ENCODE measurements around the gene GNS.
A peak's percentile ranks its signal among the peaks of the same experiment; 100 is the strongest.

GNS gene

DNA sequence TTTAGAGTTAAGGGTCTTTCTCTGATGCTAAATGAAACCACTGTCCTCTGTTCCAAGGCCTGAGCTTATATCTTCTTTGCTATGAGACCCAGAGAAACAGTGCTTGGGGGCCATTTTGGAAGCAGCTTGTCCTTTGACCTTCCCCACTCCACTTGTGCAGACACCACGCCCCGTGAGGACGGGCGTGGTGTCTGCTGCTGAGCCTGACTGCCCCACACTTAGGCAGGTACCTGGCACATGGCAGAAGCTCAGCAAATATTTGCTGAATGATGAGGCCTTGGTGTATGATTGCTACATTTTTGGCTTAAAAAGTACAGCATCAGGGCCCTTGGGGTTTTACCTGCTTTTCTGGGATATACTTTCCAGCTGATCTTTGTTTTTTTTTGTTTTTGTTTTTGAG, 79.0 kb downstream of the GNS start:
- DNase-seq, result no peak
- ChIA-PET POLR2A (no interaction called here), CTCF (interaction anchor here (0.6 to 1.6 kb wide), 7 partner anchors 9 to 131 kb away, joined by 3 to 6 read pairs (median 3); no protein-coding TSS in a partner anchor)
- Histone ChIP-seq H3K36me3 (ENCODE audit: control insufficient read depth in 4 of 4, insufficient read depth in 4 of 4, low read length in 3 of 4) (peaks cover 0 to 2% (median 0%) of the 10 kb centered on the region in 4 experiments), H3K4me1 (ENCODE audit: control extremely low read depth in 1 of 4, control insufficient read depth in 4 of 4, insufficient read depth in 4 of 4, low read length in 3 of 4) (peaks cover 9 to 60% (median 45%) of the 10 kb centered on the region in 4 experiments), H3K27ac (ENCODE audit: insufficient read depth in 1 of 2, low read depth in 1 of 2, low read length in 2 of 2, poor library complexity in 1 of 2, severe bottlenecking in 2 of 2) (no peak overlapping the region), H3K27me3 (replicated peaks in 2 of 5; ENCODE audit: control insufficient read depth in 4 of 5, insufficient read depth in 5 of 5, low read length in 4 of 5) (no peaks in the 10 kb centered on the region), H3K4me3 (ENCODE audit: control insufficient read depth in 1 of 7, extremely low read depth in 1 of 7, insufficient read depth in 4 of 7, low read depth in 2 of 7, low read length in 6 of 7) (peak overlapping the region in 1 of 7 experiments; percentile 16), H3K9me3 (ENCODE audit: control extremely low read depth in 1 of 5, control insufficient read depth in 4 of 5, insufficient read depth in 2 of 5, low read depth in 1 of 5, low read length in 4 of 5) (no peaks in the 10 kb centered on the region)
- WGBS (ENCODE audit: insufficient coverage), result 93% methylated on average over 4 of the region's 4 CpGs

- DNase-seq, result peak in 1 of 3 donors; percentile 56
- Histone ChIP-seq H3K4me1 (ENCODE audit: control extremely low read depth in 1 of 4, control insufficient read depth in 4 of 4, insufficient read depth in 4 of 4, low read length in 3 of 4) (peaks cover 9 to 58% (median 42%) of the 10 kb centered on the region in 4 experiments), H3K27me3 (replicated peaks in 2 of 5; ENCODE audit: control insufficient read depth in 4 of 5, insufficient read depth in 5 of 5, low read length in 4 of 5) (no peaks in the 10 kb centered on the region), H3K36me3 (ENCODE audit: control insufficient read depth in 4 of 4, insufficient read depth in 4 of 4, low read length in 3 of 4) (no peaks in the 10 kb centered on the region), H3K4me3 (ENCODE audit: control insufficient read depth in 1 of 7, extremely low read depth in 1 of 7, insufficient read depth in 4 of 7, low read depth in 2 of 7, low read length in 6 of 7) (peak overlapping the region in 1 of 7 experiments; percentile 16), H3K27ac (ENCODE audit: insufficient read depth in 1 of 2, low read depth in 1 of 2, low read length in 2 of 2, poor library complexity in 1 of 2, severe bottlenecking in 2 of 2) (no peak overlapping the region), H3K9me3 (ENCODE audit: control extremely low read depth in 1 of 5, control insufficient read depth in 4 of 5, insufficient read depth in 2 of 5, low read depth in 1 of 5, low read length in 4 of 5) (no peaks in the 10 kb centered on the region)
- CTCF ChIA-PET, result interaction anchor here (1.2 to 1.4 kb wide), 4 partner anchors 10 to 130 kb away, joined by 3 to 6 read pairs (median 4); no protein-coding TSS in a partner anchor
- POLR2A ChIA-PET, result no interaction called here
- 58% methylated on average over 9 of the region's 9 CpGs for WGBS (ENCODE audit: insufficient coverage)
Measured at GRCh38 chr12:64679487-64680001, 79.7 kb downstream of the GNS start.

GRCh38 chr12:64678835-64679234, 80.4 kb downstream of the GNS start:
- DNase-seq, result no peak
- Histone ChIP-seq H3K9me3 (ENCODE audit: control extremely low read depth in 1 of 5, control insufficient read depth in 4 of 5, insufficient read depth in 2 of 5, low read depth in 1 of 5, low read length in 4 of 5) (no peaks in the 10 kb centered on the region), H3K27ac (ENCODE audit: insufficient read depth in 1 of 2, low read depth in 1 of 2, low read length in 2 of 2, poor library complexity in 1 of 2, severe bottlenecking in 2 of 2) (no peak overlapping the region), H3K4me3 (ENCODE audit: control insufficient read depth in 1 of 7, extremely low read depth in 1 of 7, insufficient read depth in 4 of 7, low read depth in 2 of 7, low read length in 6 of 7) (no peak overlapping the region), H3K36me3 (ENCODE audit: control insufficient read depth in 4 of 4, insufficient read depth in 4 of 4, low read length in 3 of 4) (no peaks in the 10 kb centered on the region), H3K27me3 (replicated peaks in 2 of 5; ENCODE audit: control insufficient read depth in 4 of 5, insufficient read depth in 5 of 5, low read length in 4 of 5) (no peaks in the 10 kb centered on the region), H3K4me1 (ENCODE audit: control extremely low read depth in 1 of 4, control insufficient read depth in 4 of 4, insufficient read depth in 4 of 4, low read length in 3 of 4) (peaks cover 12 to 59% (median 41%) of the 10 kb centered on the region in 4 experiments)
- CTCF ChIA-PET, result interaction anchor here (0.8 to 2.0 kb wide), 2 partner anchors 9 to 16 kb away, joined by 3 to 9 read pairs; no protein-coding TSS in a partner anchor
- POLR2A ChIA-PET, result no interaction called here
- WGBS (ENCODE audit: insufficient coverage), result 80% methylated on average over 5 of the region's 5 CpGs

DNA sequence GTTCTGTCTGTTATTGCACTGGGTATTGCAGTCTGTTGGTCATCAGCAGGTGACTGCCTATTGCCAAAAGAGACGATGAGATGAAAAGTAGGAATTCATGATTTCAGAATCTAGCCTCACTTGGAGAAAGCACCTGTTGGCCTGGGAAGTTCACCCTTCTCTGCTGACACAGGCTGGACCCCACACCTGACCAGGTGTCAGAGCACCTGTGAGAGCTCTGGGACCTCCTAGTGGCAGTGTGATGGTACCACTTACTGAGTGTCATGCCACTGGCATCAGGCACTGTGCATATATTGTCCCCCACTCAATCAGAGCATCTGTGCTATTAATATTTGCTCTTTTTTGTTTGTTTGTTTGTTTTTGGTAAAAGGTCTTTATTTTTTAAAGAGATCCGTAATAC, 81.0 kb downstream of the GNS start:
- no peaks in the 10 kb centered on the region for H3K9me3 ChIP-seq (ENCODE audit: control extremely low read depth in 1 of 5, control insufficient read depth in 4 of 5, insufficient read depth in 2 of 5, low read depth in 1 of 5, low read length in 4 of 5)
- WGBS (ENCODE audit: insufficient coverage), result 89% methylated on average over 1 of the region's 2 CpGs
- H3K36me3 ChIP-seq (ENCODE audit: control insufficient read depth in 4 of 4, insufficient read depth in 4 of 4, low read length in 3 of 4), result no peaks in the 10 kb centered on the region
- H3K27ac ChIP-seq (ENCODE audit: insufficient read depth in 1 of 2, low read depth in 1 of 2, low read length in 2 of 2, poor library complexity in 1 of 2, severe bottlenecking in 2 of 2), result no peak overlapping the region
- peaks cover 17 to 59% (median 40%) of the 10 kb centered on the region in 4 experiments for H3K4me1 ChIP-seq (ENCODE audit: control extremely low read depth in 1 of 4, control insufficient read depth in 4 of 4, insufficient read depth in 4 of 4, low read length in 3 of 4)
- CTCF ChIA-PET, result interaction anchor here (0.8 to 2.0 kb wide), 3 partner anchors 9 to 17 kb away, joined by 3 to 9 read pairs (median 3); no protein-coding TSS in a partner anchor
- H3K4me3 ChIP-seq (ENCODE audit: control insufficient read depth in 1 of 7, extremely low read depth in 1 of 7, insufficient read depth in 4 of 7, low read depth in 2 of 7, low read length in 6 of 7), result no peak overlapping the region
- no peaks in the 10 kb centered on the region for H3K27me3 ChIP-seq (replicated peaks in 2 of 5; ENCODE audit: control insufficient read depth in 4 of 5, insufficient read depth in 5 of 5, low read length in 4 of 5)
- no peak for DNase-seq
- POLR2A ChIA-PET, result no interaction called here

GRCh38 chr12:64675795-64676194, 83.4 kb downstream of the GNS start:
- DNase-seq, result peak in 2 of 3 donors; percentile 50 to 61
- Histone ChIP-seq H3K4me3 (ENCODE audit: control insufficient read depth in 1 of 7, extremely low read depth in 1 of 7, insufficient read depth in 4 of 7, low read depth in 2 of 7, low read length in 6 of 7) (no peak overlapping the region), H3K9me3 (ENCODE audit: control extremely low read depth in 1 of 5, control insufficient read depth in 4 of 5, insufficient read depth in 2 of 5, low read depth in 1 of 5, low read length in 4 of 5) (no peaks in the 10 kb centered on the region), H3K36me3 (ENCODE audit: control insufficient read depth in 4 of 4, insufficient read depth in 4 of 4, low read length in 3 of 4) (no peaks in the 10 kb centered on the region), H3K4me1 (ENCODE audit: control extremely low read depth in 1 of 4, control insufficient read depth in 4 of 4, insufficient read depth in 4 of 4, low read length in 3 of 4) (peaks cover 26 to 68% (median 49%) of the 10 kb centered on the region in 4 experiments), H3K27ac (ENCODE audit: insufficient read depth in 1 of 2, low read depth in 1 of 2, low read length in 2 of 2, poor library complexity in 1 of 2, severe bottlenecking in 2 of 2) (no peak overlapping the region), H3K27me3 (replicated peaks in 2 of 5; ENCODE audit: control insufficient read depth in 4 of 5, insufficient read depth in 5 of 5, low read length in 4 of 5) (no peaks in the 10 kb centered on the region)
- ChIA-PET CTCF (interaction anchor here (1.5 kb wide), 1 partner anchor 21 kb away, joined by 4 read pairs; no protein-coding TSS in a partner anchor), POLR2A (no interaction called here)
- 56% methylated on average over 2 of the region's 3 CpGs for WGBS (ENCODE audit: insufficient coverage)

DNA sequence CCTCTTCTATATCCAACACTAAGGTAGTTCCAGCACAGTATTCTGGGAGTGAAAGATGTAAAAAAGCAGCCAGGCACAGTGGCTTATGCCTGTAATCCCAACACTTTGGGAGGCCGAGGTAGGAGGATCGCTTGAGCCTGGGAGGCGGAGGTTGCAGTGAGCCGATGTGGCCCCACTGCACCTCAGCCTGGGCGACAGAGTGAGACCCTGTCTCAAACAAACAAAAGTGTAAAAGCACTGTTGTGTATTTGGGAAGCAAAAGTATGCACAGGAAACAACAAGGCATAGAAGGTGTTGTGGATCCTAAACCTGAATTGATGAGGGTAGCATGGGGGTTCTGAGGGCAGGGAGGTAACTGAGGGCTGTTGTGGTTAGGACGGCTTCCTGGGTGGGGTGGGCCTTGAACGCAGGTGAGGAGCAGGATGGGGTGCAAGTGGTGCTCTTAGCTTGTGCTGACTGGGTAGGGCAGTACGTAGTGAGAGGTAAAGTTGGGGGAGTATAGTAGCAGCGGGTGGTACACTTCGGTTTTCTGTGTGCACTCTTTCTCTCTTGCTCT, 84.8 kb downstream of the GNS start:
- no peak overlapping the region for H3K4me3 ChIP-seq (ENCODE audit: control insufficient read depth in 1 of 7, extremely low read depth in 1 of 7, insufficient read depth in 4 of 7, low read depth in 2 of 7, low read length in 6 of 7)
- WGBS (ENCODE audit: insufficient coverage), result 94% methylated on average over 8 of the region's 10 CpGs
- no peaks in the 10 kb centered on the region for H3K9me3 ChIP-seq (ENCODE audit: control extremely low read depth in 1 of 5, control insufficient read depth in 4 of 5, insufficient read depth in 2 of 5, low read depth in 1 of 5, low read length in 4 of 5)
- ChIA-PET POLR2A (no interaction called here), CTCF (interaction anchor here (0.9 to 1.8 kb wide), 3 partner anchors 20 to 141 kb away, joined by 3 read pairs; no protein-coding TSS in a partner anchor)
- H3K27ac ChIP-seq (ENCODE audit: insufficient read depth in 1 of 2, low read depth in 1 of 2, low read length in 2 of 2, poor library complexity in 1 of 2, severe bottlenecking in 2 of 2), result no peak overlapping the region
- DNase-seq, result no peak
- H3K36me3 ChIP-seq (ENCODE audit: control insufficient read depth in 4 of 4, insufficient read depth in 4 of 4, low read length in 3 of 4), result no peaks in the 10 kb centered on the region
- H3K27me3 ChIP-seq (replicated peaks in 2 of 5; ENCODE audit: control insufficient read depth in 4 of 5, insufficient read depth in 5 of 5, low read length in 4 of 5), result no peaks in the 10 kb centered on the region
- H3K4me1 ChIP-seq (ENCODE audit: control extremely low read depth in 1 of 4, control insufficient read depth in 4 of 4, insufficient read depth in 4 of 4, low read length in 3 of 4), result peaks cover 29 to 72% (median 55%) of the 10 kb centered on the region in 4 experiments

GRCh38 chr12:64673490-64674169, 85.6 kb downstream of the GNS start:
- Histone ChIP-seq H3K4me1 (ENCODE audit: control extremely low read depth in 1 of 4, control insufficient read depth in 4 of 4, insufficient read depth in 4 of 4, low read length in 3 of 4) (peaks cover 29 to 75% (median 63%) of the 10 kb centered on the region in 4 experiments), H3K27ac (ENCODE audit: insufficient read depth in 1 of 2, low read depth in 1 of 2, low read length in 2 of 2, poor library complexity in 1 of 2, severe bottlenecking in 2 of 2) (peak overlapping the region in 1 of 2 experiments; percentile 23), H3K9me3 (ENCODE audit: control extremely low read depth in 1 of 5, control insufficient read depth in 4 of 5, insufficient read depth in 2 of 5, low read depth in 1 of 5, low read length in 4 of 5) (no peaks in the 10 kb centered on the region), H3K4me3 (ENCODE audit: control insufficient read depth in 1 of 7, extremely low read depth in 1 of 7, insufficient read depth in 4 of 7, low read depth in 2 of 7, low read length in 6 of 7) (no peak overlapping the region), H3K36me3 (ENCODE audit: control insufficient read depth in 4 of 4, insufficient read depth in 4 of 4, low read length in 3 of 4) (no peaks in the 10 kb centered on the region), H3K27me3 (replicated peaks in 2 of 5; ENCODE audit: control insufficient read depth in 4 of 5, insufficient read depth in 5 of 5, low read length in 4 of 5) (no peaks in the 10 kb centered on the region)
- POLR2A ChIA-PET, result no interaction called here
- 96% methylated on average over 4 of the region's 9 CpGs for WGBS (ENCODE audit: insufficient coverage)
- CTCF ChIA-PET, result interaction anchor here (0.9 to 1.8 kb wide), 3 partner anchors 21 to 141 kb away, joined by 3 read pairs; no protein-coding TSS in a partner anchor
- DNase-seq, result no peak
